Measurements from ENCODE around the gene KAT2B.
A peak's percentile ranks its signal among the peaks of the same experiment; 100 is the strongest.
"Not testable (repeated sequence)": the region's sequence is repeated elsewhere in the genome, so short reads cannot be mapped to it uniquely, and the experiment has no call there.

Gene KAT2B

GRCh38 chr3:20039765-20040547 lies at the start of gene KAT2B:
Gene KAT2B, plus strand, starts transcription at chr3:20040446. Its CDS starts 32 bp downstream, at chr3:20040478.
- DNase-seq, result peak; percentile 60 to 72

GRCh38 chr3:19994796-19995195 lies 45.5 kb upstream of the KAT2B start:
- no peak for DNase-seq

DNA sequence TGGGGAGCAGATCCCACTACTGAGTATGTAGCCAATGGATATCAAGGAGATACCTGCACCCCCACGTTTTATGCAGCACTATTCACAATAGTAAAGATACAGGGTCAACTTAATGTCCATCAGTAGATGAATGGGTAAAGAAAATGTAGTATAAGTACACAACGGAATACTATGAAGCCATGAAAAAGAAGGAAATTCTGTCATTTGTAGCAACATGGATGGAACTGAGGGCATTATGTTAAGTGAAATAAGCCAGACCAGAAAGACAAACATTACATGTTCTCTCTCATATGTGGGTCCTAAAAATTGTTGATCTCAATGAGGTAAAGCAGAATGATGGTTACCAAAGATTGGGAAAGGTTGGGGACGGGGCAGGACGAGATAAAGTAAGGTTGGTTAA lies 42.7 kb upstream of the KAT2B start:
- no peak for DNase-seq

- DNase-seq, result no peak
Observed at GRCh38 chr3:20001932-20002331, 38.3 kb upstream of the KAT2B start.

DNA sequence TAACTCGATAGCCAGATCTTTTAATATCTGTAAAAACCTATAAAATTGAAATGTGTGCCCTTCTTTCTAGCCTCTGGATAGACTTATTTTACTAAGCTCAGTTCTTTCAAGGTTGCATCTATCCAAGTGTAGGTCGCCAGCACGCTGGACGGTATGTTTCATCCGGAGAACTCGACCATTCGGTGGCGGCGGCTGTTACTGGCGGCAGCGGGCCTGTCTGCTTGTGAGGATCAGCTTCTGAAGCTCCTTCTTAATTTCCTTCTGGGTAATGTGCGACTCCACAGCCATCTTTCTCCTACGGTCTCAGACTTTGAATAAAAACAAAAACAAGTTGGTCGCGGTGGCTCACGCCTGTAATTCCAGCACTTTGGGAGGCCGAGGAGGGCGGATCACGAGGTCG lies 32.3 kb upstream of the KAT2B start:
- DNase-seq, result no peak

DNA sequence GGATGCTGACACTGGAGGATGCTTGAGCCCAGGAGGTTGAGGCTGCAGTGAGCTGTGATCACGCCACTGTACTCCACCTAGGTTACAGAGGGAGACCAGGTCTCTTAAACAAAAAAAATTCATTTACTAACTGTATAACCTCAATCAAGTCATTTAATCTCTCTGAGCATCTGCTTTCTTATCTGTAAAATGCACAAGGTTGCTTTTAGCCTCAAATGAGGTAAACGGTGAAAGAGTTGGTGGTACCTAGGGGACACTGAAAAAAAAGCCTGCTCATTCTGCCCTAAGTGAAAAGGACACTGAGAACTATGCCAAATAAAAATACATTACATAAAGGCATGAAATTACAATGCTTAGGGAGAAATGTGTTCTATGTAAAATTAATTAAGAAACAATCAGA lies 31.6 kb upstream of the KAT2B start:
- no peak for DNase-seq

DNA sequence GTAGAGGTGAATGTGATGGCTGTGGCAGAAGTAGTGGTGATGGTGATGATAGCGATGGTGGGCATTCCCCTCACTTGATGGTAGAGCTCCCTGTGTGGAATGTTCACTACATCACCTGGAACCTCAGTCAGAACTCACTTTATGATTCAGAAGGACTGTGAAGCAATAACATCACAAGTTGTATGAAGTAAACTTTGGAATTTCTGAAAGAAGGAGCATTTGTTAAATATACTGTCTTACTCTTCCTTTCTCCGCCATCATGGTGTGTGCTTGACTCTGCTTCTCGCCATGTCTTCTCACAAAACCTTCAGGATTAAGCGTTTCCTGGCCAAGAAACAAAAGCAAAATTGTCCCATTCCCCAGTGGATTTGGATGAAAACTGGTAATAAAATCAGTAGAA lies 28.1 kb upstream of the KAT2B start, which contains the start of gene PP2D1:
PP2D1 (minus strand) TSS at position 101 of the 400 bp plus-strand sequence. CDS start 192 bp downstream, outside the sequence.
- no peak for DNase-seq

DNA sequence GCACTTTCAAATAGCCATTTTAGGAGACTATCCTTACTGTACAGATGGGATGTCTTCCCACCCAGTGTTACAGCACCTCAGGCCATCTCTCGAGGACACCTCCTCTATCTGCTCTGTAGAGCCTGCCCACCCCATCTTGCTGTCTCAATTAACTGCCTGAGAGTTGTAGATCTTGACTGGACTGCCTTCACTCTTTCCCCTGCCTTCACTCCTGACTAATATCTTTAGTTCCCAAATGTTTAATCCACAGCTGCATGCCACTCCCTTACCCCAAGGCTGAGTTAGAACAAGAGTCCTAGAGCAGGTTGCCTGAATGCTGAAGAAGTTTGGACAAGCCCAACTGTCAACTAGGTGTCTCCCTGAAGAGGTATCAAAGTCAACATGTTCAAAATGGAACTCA lies 26.9 kb upstream of the KAT2B start:
- no peak for DNase-seq

GRCh38 chr3:20015525-20015924 lies 24.7 kb upstream of the KAT2B start:
- DNase-seq, result no peak

- DNase-seq, result not testable (repeated sequence)
Observed at GRCh38 chr3:20016076-20016475, 24.2 kb upstream of the KAT2B start.

GRCh38 chr3:20022954-20023622 lies 17.2 kb upstream of the KAT2B start:
- DNase-seq, result no peak

DNA sequence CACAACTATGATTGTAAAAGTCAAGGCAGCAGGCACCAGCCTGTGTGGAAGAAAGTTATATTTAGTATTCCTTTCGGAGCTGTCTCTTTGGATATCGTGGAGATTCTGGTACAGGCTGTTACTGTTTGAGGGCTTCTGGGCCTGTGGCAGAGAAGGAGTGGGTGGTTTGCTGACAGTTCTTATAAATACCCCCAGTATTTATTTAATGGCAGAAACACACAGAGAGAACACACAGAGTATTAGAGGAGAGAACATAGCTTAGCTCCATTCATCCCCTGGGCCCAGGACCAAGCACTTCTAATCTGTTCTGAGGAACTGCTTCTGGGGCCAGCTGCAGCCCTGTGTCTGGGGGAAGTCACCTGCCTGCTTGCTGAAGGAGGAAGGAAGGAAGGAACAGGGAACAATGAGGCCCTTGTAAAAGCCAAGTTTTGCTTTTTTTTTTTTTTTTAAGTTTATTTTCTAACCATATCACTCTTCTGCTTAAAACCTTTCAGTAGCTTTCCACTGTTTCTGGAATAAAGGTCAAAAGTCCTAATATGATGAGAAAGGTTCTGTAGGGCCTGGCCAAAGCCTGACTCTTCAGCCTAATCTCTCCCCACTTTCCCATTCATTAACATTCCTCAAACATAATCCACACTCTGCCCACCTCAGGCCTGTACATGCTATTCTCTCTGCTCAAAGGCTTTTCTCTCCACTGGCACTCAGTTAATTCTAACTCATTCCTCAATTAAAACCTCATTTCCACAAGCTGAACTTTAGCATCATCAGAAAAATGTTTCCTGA lies 16.4 kb upstream of the KAT2B start:
- no peak for DNase-seq

DNA sequence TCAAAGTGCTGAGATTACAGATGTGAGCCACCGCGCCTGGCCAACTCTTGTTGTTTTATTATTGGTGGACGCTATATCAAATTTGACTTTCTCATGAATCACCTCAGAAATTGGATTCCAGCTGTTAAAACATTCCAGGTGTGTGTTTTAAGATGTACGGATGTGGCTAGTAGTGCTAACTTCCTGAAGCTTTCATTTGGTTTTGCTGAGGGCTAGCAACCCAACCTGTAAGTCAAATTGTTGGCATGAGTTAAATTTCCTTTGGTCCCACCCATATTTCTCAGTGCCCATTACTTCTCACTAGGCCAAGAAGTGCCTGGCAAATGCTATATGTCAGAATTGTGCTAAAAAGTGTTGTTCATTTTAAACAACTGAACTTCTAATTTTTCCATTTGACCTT lies 13.1 kb upstream of the KAT2B start:
- no peak for DNase-seq

DNA sequence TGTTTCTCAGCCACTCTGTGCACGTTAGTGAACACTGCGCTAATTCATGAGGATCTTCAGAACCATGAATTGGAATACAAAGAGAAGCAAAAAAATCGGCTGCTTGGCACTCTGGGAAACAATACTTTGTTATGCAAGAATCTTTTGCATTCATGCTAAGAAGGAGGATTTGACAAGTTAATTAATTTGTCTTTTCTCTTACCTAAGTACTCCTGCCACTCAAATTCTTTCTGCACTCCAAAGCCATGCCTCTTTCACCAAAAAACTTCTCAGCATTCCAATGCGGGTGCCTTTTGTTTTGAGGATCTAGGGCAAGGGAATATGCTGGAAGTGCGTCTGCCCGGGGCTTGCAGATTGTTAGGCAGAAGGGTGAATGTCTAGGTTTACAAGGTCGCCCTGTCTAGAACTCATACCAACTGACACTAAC lies 11.3 kb upstream of the KAT2B start:
- no peak for DNase-seq

- DNase-seq, result not testable (repeated sequence)
Observed at GRCh38 chr3:20031939-20032338, 8.3 kb upstream of the KAT2B start.

DNA sequence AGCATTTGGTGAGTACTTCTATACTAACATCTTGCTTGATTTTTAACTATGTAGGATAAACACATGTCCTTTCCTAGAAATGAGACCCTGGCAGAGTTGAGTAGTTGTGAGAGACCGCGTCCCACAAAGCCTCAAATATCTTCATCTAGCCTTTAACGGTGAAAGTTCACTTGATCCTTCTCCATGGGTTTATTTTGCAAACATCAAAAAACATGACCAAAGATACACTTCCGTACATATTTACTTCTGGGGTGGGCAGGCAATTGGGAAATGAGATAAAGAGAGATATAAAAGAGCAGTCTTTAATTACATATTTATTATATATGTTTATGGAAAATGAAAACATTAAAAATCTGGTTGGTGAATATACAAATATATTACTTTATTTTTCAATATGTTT lies 5.2 kb upstream of the KAT2B start:
- DNase-seq, result no peak

DNA sequence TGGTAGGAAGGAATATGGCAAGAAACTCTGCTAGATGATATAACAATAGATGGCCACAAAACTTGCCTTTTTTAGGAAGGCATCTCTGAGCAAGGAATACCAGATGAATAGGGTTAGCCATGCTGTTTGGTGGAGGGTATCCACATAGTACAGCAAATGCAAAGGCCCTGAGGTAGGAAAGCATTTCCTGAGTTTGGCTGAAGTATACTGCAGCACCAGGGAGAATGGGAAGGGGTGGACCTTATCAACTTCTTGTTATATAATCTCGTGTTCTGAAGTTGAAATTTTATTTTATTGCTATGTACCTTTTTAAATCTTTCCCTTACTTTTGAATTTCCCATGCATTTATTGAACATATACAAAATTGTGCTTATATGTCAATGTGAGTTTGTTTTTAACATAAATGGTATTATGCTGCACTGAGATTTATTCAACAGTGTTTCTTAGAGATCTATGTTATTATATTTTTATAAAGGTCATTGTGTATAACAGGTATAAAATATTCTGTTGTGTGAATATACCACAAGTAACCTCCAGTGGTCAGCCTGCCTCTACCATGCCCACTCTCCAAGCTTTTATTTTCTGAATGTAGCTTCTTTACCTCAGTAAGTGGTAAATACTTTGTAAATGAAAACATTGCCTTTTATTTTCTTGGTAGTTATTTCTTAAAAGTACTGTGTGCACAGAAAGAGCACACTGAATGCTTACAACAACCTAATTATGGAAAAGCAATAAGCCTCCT lies 2.8 kb upstream of the KAT2B start:
- no peak for DNase-seq

DNA sequence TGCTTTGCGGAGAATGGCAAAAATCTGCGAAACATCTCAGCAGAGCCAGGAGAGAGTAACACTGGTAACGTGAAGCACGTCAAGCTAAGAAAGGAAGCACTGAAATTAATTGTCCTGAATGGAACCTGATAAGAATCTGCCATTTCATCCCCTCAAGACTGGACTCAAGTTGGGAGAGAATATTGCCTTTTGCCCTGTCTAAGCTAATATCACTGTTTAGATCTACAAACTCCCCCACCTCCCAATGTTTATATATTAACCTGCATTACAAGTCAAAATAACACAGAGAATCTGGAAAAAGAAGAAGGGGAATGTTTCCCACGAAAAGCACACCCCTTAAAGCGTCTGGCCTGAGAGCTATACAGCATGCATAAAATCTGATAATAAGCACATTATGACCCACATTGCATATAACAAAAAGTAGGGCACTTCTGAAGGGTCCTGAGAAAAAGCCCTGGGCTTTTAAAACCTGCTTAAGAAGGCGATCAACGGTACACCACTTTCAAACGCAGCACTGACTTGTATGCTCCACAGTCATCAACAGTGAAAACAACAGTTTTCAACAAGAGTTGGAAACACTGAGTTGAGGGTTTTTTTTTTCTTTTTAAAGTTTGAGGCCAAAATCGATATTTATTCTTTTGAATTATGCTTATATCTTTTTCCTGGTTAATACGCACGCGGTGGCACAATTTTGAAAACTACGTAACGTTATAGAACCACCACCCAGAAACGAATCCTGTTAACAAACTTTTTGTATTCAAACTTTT lies 1.4 kb upstream of the KAT2B start:
- no peak for DNase-seq

DNA sequence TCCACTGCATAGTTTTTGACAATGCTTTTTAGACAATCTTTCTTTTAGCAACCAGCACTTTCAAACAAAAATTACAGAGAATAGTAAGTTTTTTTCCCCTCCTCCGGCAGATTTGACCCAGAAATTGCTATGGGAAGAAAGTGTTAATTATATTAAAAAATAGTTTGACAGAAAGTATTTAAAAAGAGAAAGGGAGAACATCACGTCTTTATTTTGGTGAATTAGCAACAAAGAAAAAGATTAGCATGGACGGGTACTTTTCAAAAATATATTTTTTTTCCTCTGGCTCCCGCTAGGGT lies 831 bp upstream of the KAT2B start:
- no peak for DNase-seq

DNA sequence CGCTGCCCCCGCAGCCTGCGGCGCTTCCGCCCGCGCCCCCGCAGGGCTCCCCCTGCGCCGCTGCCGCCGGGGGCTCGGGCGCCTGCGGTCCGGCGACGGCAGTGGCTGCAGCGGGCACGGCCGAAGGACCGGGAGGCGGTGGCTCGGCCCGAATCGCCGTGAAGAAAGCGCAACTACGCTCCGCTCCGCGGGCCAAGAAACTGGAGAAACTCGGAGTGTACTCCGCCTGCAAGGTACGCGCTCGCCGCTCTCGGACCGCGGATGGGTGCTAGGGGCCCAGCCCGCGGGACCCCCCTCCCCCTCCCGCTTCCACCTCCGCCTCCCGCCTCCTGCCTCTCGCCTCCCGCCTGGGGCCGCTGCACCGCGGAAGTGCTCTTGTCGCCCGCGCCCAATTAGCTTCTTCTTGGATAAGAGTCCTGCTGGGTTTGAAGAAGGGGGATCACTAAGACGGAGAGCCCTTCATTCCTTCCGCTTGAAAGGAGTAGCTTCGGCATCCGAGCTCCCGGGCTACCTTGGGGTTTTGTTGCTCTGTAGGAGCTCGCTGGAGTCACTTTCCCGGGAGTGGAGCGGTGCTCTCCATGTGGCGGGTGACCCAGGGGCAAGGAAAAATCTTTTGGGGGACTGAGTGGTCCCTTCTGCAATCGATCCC lies 426 bp downstream of the KAT2B start:
- DNase-seq, result peak; percentile 4 to 16

DNA sequence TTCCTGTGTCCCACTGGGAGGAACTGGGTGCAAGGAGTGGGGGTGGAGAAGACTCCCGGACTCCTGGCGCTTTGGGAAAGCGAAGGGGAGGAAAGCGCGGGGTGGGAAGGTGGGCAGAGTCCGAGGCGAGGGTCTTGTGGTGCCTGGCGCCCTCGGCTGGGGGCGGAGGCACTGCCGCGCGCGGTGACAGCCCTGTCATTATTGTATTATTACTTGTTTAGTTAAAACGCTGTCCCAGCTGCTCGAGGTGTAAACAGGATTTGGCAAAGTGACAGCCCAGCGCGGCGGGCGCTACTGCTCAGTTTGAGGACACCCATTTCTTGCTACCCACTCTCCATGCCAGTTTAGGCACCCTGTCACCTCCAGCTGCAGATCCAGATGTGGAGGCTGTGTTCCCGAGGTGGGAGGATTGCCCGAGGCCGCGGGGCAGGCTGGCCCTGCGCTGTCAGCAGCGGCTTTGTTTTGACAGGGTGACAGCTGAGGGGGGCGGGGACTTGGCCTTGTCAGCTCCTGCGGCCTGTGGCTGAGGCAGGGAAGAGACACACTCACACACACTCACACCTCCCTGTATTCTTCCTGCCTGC lies 1.0 kb downstream of the KAT2B start:
- no peak for DNase-seq
